ENCODE measurements around the gene MPRIP.

- TF ChIP-seq POLR2AphosphoS5 (IDR thresholded peaks at IDR 0.05) (no peak), CTCF (IDR thresholded peaks at IDR 0.05) (no peak), POLR2A (IDR thresholded peaks at IDR 0.05) (no peak)
Observed at GRCh38 chr17:17117923-17118322, 75.7 kb downstream of the MPRIP start.
